HepG2 (cell line): Measurements from ENCODE around the gene SOBP.

Source experiments
- ARNT ChIP-seq: fragments of 450-650 bp; IDR thresholded peaks from 2 replicates; pipeline ENCODE4 v1.6.1; 2017
- RAD51 ChIP-seq: fragments of 450-650 bp; IDR thresholded peaks from 2 replicates; pipeline ENCODE4 v1.6.1; 2016; ENCODE audit warnings: borderline replicate concordance
- WIZ ChIP-seq: sonication (generic); formaldehyde crosslinking; IDR thresholded peaks from 2 replicates; pipeline ENCODE4 v1.5.1; 2020; ENCODE audit warnings: mild to moderate bottlenecking, missing genetic modification reagents
- ZNF33B ChIP-seq: sonication (generic); formaldehyde crosslinking; IDR thresholded peaks from 2 replicates; pipeline ENCODE4 v1.5.1; 2020; ENCODE audit warnings: mild to moderate bottlenecking, missing genetic modification reagents
- ZNF720 ChIP-seq: sonication (generic); formaldehyde crosslinking; IDR thresholded peaks from 2 replicates; pipeline ENCODE4 v1.4.0; 2020; ENCODE audit warnings: missing genetic modification reagents
- ZNF788 ChIP-seq: sonication (generic); formaldehyde crosslinking; IDR thresholded peaks from 2 replicates; pipeline ENCODE4 v1.5.0; 2020; ENCODE audit warnings: mild to moderate bottlenecking, missing genetic modification reagents, borderline replicate concordance
- TF ChIP-seq, protein P1 (sequence below): sonication (generic); formaldehyde crosslinking; IDR thresholded peaks from 2 replicates; pipeline ENCODE4 v1.4.0; 2020; ENCODE audit warnings: missing genetic modification reagents

- no peak for TF ChIP-seq ZNF788 (CRISPR knock-in tag)
- no peak for TF ChIP-seq ZNF33B (CRISPR knock-in tag)
- TF ChIP-seq, protein P1, sequence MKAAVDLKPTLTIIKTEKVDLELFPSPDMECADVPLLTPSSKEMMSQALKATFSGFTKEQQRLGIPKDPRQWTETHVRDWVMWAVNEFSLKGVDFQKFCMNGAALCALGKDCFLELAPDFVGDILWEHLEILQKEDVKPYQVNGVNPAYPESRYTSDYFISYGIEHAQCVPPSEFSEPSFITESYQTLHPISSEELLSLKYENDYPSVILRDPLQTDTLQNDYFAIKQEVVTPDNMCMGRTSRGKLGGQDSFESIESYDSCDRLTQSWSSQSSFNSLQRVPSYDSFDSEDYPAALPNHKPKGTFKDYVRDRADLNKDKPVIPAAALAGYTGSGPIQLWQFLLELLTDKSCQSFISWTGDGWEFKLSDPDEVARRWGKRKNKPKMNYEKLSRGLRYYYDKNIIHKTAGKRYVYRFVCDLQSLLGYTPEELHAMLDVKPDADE (CRISPR knock-in tag), result no peak
- no peak for TF ChIP-seq ARNT
- no peak for TF ChIP-seq ZNF720
- no peak for TF ChIP-seq WIZ (CRISPR knock-in tag)
- no peak for TF ChIP-seq RAD51
Observed at GRCh38 chr6:107666084-107666980, 176.4 kb downstream of the SOBP start.
